DMS79 treated with DMSO at 0.1 percent for 48 hours (cell line): ENCODE measurements around the gene ADAM12.

ENCODE experiments used
- DNase-seq: peaks from one replicate; lab custom pipeline; 2025; lab: John Stamatoyannopoulos, UW

Gene ADAM12

DNA sequence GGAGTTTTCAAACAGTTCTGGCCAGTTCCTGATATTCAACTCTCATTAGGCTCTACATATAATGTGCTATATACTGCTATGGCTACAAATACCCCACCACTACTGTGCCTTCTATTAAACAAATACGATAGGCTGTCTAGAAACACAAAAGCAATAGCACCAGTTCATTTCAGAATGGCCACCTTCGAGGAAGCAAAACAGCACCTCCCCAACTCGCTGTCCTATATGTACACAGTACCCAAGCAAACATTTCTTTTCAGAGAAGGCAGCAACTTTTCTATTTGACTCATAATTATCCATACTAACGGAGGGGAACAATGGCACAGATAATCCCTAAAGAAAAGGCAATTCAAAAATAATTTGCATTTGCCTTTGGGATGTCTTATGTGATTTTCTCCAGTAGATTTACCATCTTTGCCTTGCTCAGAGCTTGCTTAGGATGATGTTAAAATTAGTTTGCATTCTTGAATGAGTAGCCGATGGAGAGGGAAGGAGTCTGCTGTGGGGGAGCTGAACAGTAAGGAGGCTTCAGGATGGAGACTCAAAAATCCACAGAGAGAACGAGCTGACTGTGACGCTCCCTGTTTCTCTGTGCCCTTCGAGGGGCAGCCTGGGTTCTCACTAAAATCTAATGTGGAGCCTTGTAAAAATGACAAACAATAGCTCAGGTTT lies 273.3 kb downstream of the ADAM12 start:
- DNase-seq = no peak

- DNase-seq = no peak
These were observed 276.8 kb downstream of the ADAM12 start for GRCh38 chr10:126111516-126111915.

DNA sequence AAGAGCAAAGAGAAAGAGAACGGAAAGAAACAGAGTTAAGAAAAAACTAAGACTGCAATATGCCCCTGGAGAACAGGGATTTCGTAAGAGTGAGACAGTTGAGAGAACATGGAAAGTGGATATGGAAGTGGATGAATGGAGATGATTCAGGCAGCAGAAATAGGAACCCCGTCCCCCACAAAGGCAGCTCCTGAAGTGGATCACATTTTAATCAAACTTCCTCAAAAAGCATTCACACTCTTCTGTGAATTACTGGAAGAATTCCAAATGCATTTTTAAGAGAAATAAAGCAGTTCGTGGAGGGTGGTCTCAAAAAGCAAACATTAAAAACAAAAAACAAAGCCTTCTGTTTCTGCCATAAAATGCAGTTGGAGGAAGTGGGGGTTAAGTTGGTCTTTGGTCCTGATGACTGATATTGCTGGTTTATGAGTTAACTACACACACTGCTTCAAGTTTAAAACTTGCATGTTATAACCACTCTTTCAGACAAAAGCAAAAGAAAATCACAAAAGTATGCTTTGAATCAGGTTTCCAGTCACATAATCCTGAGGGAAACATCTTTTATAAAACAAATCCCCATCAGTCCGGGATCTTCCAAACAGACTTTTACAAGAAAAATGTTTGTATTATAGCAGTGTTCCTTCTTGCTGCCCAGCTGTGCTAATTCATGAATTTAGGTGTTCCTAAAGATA lies 277.6 kb downstream of the ADAM12 start:
- no peak for DNase-seq

DNA sequence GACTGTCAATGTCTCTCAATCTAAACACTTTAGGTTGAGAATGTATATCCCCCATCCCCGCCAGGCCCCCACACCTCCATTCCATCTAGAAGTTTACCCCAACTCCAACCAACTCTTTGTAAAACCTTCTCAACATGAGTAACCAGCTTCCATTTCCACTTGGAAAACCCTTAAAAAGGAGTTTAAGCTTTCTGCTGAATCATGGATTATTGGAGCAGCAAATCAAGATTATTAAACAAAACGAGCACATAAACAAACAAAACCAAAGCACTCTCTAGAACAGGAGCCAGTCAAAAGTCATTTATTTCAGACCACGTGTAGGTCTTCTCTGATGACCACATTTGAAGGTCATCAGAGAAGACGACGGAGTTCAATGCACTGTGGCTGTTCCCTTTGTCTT lies 278.4 kb downstream of the ADAM12 start:
- no peak for DNase-seq

DNA sequence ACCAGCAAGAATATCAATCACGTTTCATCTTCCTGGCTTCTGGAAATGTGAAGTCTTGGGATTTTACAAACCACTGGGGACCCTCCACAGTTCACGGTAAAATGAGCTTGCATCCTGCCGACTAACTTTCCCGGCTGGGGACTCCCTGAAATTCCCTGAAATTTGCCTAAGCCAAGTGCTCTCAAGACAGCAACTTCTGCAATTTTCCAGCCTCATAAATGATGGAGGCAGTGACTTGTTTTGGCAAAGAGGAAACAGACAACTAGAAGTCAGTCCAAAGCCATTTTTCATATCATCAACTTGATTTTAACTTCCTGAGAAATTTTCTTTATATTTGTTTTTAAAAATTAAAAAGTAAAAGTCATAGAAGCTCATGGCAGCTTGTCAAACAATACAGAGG lies 279.6 kb downstream of the ADAM12 start:
- DNase-seq = no peak

DNA sequence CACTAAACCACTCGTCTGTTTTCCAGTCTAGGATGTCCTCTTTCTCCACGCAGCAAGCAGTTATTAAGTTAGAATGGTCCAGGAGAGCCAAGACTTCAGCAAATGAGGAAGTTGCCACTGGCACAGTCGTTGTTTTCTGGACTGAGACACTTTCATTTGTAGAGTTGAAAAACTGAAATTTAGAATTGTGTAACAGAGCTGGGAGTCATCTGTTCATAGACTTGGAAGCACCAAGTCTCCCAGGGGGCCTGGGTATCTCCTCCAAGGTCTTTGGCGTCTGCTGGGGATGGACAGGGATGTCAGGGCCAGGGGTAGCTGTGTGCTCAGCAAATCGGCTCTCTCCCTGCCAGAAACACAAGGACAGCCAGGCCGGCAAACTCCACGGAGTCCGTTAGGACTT lies 283.5 kb downstream of the ADAM12 start:
- DNase-seq = no peak

DNA sequence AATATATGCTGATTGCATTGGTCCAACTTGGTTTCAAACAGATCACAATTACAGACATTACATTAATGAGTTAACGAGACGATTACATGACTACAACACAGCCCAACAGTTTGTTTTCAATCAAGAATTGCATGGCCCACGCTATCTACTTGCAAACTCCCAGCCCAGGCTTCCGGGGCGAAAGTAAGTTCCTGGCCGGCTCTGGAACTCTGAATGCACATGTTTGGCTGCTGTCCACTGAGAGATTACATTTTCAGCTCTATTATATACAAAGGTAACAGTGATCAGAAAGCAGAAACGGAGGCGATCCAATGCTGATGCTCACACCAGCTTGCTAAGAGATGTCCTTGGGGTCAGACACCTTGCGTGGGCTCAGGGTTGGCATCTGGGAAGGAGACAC lies 285.6 kb downstream of the ADAM12 start:
- DNase-seq = no peak

DNA sequence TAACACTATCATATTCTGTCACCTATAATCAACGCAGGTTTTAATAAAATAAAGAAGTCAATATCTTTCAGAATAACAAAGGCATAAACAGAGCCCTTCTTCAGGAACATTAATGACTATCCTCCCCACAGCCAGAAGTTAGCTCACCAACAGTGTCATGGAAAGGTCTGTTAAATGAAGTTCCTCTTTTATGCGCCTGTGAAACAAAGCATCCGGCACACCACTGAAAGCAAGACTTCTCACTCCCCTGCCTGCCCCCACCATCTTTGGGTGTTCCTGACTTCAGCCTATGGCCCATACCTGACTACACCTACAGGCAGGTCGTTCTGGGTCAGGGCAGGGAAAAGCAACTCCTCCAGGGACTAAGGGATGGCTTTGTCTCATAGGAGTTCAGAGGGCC lies 286.5 kb downstream of the ADAM12 start:
- no peak for DNase-seq

DNA sequence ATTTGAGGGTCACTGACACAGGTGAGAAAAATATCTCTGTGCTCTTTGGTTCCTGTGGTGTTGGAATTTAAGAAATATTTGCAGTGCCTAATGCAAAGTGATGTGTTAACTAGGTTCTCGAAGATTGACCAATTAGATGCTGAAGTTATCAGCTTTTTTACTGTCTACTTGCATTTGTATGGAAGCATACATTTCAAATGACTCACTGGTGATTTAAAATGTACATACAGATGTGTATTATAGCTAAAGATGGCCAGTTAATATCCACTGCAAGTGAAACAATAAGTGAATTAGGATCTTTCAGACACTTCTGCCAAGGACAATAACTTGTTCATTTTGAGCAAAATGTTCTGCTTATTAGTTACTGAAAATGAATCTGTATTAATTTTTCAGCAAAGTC lies 287.0 kb downstream of the ADAM12 start:
- no peak for DNase-seq

DNA sequence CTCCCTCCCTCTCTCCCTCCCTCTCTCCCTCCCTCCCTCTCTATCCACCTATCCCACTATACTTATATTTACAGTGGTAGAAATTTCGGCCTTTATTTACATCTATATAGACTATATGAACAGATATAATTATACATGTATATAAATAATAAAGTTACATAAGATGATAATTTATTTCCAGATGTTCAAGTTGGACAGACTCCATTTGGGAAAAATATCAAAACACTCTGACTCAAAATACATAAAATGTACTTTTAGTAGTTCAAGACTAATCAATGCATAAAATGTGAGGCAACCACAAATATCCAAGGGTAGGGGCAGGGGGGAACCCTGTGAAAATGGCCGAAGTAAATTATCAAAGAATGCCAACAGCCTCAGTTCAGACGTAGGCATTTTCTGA lies 288.9 kb downstream of the ADAM12 start:
- no peak for DNase-seq

GRCh38 chr10:126098226-126098581 lies 290.1 kb downstream of the ADAM12 start:
- DNase-seq = no peak

GRCh38 chr10:126097558-126098225 lies 290.6 kb downstream of the ADAM12 start:
- DNase-seq = no peak

GRCh38 chr10:126094537-126094936 lies 293.7 kb downstream of the ADAM12 start:
- peak; percentile 0 for DNase-seq

- DNase-seq = no peak
These were observed 295.7 kb downstream of the ADAM12 start for GRCh38 chr10:126092366-126093215.

DNA sequence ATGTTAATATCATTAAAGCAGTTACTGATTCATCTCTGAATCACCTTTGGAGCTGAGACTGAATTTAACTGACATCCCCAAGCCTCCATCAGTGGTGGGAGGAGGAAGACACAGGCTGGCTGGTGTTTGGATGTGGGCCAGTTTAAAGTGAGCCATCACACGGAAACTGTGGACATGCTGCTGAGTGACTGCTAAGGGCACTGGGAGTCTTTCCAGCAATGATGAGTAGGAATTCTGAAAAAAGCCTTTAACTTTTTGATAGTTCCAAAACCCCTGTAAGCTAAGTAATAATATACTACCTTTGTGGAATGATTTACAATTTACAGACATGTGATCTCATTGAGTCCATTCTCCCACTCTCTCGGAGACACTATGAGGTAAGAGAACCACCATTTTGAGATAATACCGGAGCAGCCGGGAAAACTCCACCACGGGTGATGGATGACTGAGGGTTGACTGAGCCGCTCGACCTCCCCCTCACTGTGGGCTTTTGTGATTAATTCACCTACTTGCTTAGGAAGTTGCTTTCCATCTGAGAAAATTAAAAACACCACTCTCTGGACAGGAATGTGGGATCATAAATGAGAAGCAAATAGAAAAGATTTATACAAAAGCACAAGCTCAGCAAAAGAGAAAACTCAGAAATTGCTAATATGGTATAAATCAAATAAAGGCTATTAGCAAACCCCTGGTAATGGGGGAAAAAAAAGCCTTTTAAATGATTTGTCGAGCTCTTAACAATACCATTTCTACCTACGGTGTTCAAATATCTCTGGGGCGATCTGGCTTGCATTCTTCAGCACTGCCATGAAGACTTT lies 297.2 kb downstream of the ADAM12 start:
- DNase-seq = no peak

GRCh38 chr10:126090443-126090842 lies 297.8 kb downstream of the ADAM12 start:
- no peak for DNase-seq

GRCh38 chr10:126087796-126088505 lies 300.3 kb downstream of the ADAM12 start:
- DNase-seq = no peak

DNA sequence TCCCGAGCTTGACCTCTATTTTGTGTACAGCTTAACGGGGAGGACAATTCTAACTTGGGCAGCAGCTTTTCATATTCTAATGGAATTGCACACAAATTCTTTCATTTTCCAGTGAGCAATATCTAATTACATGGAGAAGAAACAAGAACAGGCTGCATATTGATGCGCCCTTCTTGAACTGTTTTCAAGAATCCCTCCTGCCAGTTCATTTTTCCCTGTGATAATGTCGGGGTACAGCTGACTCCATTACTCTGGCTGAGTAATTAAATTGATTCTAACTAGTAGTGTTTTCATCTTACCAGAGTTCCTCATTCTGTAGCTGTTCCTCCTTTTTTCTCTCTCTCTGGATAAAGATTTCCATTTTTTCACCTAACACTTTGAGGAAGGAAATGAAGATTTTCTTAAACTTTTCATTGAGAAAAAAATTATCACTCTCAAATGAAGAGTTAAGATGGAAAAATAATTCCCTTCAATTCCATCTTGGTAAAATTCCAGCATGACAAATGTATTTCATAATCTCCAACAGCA lies 301.1 kb downstream of the ADAM12 start:
- no peak for DNase-seq

- no peak for DNase-seq
These were observed 302.5 kb downstream of the ADAM12 start for GRCh38 chr10:126085806-126086205.

DNA sequence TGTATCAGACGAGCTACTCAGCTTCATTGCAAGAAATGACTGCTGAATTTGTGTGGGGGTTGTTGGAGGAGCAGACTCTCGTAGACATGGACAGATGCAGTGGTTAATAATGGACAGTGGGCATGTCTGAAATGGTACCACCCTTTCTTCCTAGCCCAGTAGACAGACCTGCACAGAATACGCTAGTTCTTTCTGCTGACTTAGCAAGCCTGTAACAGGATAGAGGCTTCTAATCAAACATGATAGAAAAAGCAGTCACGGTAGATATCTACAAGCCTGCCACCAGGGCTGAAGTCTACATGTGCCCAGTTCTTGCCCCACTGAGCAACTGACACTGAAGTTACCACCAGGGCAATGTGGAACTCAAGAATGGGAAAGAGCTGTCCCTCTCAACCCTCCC lies 303.9 kb downstream of the ADAM12 start:
- no peak for DNase-seq

DNA sequence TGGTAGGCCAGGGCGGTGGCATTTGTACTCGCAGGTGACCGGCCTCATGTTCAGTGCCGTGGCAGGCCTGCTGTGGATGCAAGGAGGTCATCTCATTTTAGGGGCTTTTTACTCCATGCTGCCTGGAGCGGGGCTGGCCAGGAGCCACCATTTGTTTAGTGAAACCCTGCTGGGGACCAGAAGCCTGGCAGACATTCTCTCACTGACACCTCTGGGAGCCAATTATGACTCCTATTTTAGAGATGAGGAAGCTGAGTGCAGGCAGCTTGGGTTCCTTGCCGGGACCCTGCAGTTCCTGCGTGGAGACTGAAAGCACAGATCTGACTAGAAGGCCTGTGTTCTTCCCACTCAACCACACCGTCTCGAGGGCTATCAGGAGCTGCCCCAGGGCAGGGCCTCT lies 305.3 kb downstream of the ADAM12 start:
- no peak for DNase-seq
